Measurements from ENCODE around the gene FAM120C. TPM values are rescaled to one million over a fixed set of nuclear protein-coding genes. Genes with fewer than 3 reads are reported as not detected.
A peak's percentile ranks its signal among the peaks of the same experiment; 100 is the strongest.

FAM120C gene
- 4.2 TPM for total RNA-seq

GRCh38 chrX:54182864-54183613 lies at the start of gene FAM120C:
FAM120C (minus strand) TSS chrX:54183254; CDS start chrX:54183198, 56 bp downstream.
- ATAC-seq (peak; percentile 87), DNase-seq (ENCODE audit: low spot score) (peak; percentile 70)

DNA sequence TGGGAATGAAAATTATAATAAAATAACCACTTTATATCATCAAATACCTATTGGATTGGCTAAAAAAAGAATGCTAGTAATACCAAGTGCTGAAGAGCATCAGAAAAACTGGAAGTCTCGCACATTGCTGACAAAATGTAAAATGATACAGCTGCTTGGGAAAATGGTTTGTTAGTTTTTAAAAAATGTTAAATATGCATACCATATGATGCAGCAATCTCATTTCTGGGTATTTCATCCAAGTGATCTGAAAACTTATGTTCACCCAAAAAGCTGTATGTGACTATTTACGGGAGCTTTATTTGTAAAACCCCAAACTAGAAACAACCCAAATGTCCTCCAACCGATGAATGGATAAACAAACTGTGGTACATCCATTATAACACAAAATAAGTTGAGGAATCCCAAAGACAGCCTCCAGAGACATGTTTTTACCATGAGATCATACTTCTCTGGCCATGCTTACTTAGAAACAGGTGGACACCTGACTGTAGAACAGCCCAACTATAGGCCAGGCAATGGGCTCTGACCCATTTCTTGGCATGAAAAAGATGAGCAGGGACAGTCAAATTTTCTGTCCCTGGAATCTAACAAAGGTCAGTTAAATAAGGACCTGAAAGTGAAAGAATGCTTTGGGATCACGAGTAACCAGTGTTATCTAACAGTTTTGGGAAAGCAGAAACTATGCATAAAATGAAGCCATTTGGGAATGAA lies 47.5 kb upstream of the FAM120C start:
- ATAC-seq (peak; percentile 55), DNase-seq (ENCODE audit: low spot score) (no peak)

DNA sequence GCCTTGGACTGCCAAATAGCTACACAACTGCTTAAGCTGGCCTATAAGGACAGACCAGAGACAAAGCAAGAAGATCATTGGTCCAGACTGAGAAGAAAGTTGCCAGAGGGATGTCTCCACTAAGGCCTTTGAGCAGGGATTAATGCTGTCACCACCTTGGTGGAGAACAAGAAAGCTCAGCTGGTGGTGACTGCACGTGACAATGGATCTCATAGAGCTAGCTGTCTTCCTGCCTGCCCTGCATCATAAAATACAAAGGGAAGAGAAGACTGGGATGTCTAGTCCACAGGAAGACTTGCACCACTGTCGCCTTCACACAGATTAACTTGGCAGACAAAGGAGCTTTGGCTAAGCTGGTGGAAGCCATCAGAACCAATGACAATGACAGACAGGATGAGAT lies 40.5 kb upstream of the FAM120C start:
- no peak for ATAC-seq
- DNase-seq (ENCODE audit: low spot score), result no peak

DNA sequence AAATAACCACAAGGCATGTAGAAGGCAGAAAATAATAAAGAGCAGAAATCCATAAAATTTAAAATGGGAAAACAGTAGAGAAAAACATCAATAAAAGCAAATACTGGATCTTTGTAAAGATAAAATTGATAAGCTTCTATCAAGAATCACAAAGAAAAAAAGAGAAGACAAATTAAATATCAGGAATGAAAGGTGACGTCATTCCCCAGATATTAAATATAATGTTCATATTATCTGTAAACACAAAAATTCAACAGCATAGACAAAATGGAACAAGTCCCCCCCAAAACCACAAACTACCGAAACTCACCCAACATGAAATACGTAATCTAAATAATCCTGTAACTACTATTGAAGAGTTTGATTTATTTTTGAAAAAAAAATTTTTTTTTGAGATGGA lies 30.5 kb upstream of the FAM120C start:
- no peak for DNase-seq (ENCODE audit: low spot score)
- ATAC-seq, result no peak

- DNase-seq (ENCODE audit: low spot score) (no peak), ATAC-seq (no peak)
These were observed 25.5 kb upstream of the FAM120C start for GRCh38 chrX:54208531-54208930.

DNA sequence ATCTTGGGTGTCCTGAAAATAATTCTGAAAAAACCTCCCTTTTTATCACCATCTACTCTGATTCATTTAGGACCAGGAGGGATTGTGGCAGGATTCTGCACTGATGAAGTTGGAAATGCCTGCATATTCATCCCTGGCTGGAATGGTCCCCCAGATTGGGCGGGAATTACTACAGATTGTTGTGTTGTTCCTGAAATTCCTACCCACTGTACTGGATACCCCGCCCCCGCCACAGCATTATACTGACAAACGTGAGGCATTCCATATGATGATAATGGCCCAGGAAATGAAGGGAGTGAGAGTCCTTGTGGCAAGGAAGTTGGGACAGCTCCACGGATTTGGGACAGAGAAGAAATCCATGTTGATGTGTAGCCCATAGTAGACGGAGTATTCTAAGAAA lies 15.2 kb upstream of the FAM120C start:
- ATAC-seq, result no peak
- no peak for DNase-seq (ENCODE audit: low spot score)

GRCh38 chrX:54194982-54195588 lies 12.0 kb upstream of the FAM120C start:
- no peak for ATAC-seq
- DNase-seq (ENCODE audit: low spot score), result no peak

- DNase-seq (ENCODE audit: low spot score) (no peak), ATAC-seq (no peak)
These were observed 10.2 kb upstream of the FAM120C start for GRCh38 chrX:54193085-54193821.

DNA sequence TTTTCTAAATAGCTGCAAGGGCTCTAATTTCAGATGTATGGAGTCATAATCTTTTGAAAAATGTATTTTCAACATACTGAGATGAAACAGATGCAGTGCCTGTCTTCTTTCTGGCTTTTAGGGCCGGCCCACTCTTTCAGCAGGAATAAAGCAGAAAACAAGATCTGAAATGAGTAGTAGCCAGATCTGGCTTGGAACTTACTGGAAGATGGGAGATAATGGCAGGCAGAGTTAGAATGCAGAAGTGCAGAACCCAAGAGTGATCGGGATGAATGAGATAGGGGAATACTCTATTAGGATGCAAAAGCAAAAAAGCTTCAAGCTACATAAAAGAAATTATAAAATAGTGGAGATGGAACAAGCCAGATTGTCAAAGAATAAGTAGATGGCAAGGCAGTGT lies 1.4 kb upstream of the FAM120C start:
- DNase-seq (ENCODE audit: low spot score), result no peak
- ATAC-seq, result no peak

DNA sequence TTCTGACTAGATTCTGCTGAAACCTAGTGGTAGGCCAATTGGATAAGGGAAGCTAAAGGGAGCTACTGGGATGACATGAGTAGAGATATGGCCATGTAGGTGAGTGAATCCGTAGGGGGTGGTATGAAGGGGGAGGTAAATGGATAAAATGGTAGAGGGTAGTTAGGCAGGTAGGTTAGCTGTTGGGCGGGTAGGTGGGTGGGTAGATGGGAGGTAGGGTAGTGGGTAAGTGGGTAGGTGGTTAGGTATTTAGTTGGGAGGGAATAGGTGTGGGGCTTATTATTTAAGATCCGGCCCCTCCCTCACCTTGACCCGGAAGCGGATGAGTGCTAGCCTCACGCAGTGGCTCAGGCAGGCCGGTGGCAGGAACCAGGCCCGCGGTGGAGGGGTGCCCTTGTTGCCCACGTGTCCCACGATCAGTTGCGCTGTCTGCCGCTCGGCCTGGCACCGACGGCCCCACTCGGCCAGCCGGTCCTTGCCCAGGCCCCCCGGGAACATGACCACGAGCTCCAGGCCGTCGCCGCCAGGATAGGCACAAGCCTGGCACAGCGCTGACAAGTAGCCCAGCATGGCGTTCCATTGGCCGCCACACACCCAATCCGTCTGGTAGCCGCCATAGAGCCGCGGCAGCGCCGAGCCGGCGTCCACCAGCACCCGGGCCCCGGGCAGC lies 725 bp downstream of the FAM120C start:
- DNase-seq (ENCODE audit: low spot score) (peak; percentile 71), ATAC-seq (peak; percentile 89)

GRCh38 chrX:54181202-54181953 lies 1.7 kb downstream of the FAM120C start:
- no peak for DNase-seq (ENCODE audit: low spot score)
- ATAC-seq, result no peak

DNA sequence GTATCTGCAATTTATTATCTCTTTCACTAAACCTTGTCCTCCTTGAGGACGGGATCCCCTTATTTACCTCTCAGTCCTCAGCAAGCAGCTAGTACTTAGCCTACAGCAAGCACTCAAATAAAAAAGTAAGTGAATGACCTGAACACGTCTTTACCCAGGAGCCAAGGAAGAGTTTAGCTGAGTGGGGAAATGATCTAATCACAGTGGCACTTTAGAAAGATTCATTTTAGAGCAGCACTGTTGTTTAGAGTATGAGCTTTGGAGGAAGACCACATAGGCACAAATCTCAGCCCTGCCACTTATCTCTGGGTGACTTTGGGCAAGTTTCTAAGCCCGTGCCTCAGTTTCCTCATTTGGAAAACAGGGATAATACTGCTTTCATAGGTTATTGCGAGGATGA lies 2.7 kb downstream of the FAM120C start:
- ATAC-seq (no peak), DNase-seq (ENCODE audit: low spot score) (no peak)

GRCh38 chrX:54178100-54178940 lies 4.7 kb downstream of the FAM120C start:
- DNase-seq (ENCODE audit: low spot score) (no peak), ATAC-seq (no peak)

DNA sequence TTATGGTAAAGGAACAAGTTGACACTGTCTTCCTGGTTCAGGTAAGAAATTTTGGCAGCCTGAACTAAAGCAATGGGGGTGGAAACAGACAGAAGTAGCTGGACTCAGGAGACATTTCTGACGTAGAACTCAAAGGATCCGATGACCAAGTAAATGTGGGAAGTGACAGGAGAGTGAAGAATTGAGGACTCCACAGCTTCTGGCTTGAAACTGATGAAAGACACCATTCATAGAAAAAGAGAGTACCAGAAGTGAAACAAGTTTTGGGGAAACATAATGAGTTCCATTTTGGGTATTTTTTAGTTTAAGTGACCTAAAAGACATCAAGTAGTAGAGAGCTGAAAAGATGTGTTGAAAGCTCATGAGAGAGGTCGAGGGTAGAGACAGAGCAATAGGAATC lies 5.7 kb downstream of the FAM120C start:
- DNase-seq (ENCODE audit: low spot score) (no peak), ATAC-seq (no peak)

DNA sequence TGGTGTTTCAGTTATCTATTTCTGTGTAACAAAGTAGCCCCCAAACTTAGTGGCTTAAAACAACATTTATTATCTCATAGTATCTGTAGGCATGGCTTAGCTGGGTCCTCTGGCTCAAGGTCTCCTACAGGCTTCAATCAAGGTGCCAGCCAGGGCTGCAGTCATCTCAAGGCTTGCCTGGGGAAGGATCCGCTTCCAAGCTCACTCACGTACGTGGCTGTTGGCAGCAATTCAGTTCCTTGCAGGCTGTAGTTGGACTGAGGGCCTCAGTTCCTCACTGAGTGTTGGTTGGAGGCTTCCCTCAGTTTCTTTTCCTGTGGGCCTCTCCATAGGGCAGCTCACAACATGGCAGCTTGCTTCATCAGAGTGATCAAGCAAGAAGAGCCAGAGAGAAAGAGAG lies 9.3 kb downstream of the FAM120C start:
- ATAC-seq, result no peak
- no peak for DNase-seq (ENCODE audit: low spot score)

GRCh38 chrX:54172455-54172854 lies 10.6 kb downstream of the FAM120C start:
- DNase-seq (ENCODE audit: low spot score), result no peak

DNA sequence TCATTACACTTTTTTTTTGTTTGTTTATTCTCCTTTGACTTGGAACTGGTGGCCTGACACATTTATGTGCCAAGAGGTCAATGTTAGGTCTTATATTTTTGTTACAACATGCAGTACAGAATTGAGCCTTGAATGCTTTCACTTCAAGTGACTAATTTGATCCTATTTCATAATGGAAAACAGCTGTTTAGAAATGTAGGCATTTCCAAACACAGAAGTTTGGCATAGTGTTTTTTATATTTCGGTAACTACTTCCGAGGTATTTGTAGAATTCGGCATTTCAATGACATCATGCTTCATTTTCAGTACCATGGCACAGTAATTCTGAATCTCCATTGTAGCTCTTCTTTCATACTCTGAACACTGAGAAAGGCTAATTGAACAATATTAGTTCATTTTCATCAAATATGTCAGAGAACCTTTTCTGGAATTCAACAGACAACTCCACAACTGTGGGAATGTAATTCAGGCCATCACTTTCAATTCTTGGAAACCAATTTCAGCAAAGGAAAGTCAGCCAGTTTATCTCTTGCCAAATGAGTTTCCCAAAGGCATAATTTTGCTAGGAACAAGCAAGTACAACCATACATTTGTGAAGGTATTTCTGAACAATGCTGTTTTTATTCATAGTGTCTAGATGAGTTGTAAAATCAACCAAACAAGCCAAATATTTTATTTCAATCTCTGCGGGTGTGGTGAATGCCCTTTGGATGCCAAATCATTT lies 11.4 kb downstream of the FAM120C start:
- DNase-seq (ENCODE audit: low spot score) (no peak), ATAC-seq (peak; percentile 22)

More at GRCh38 chrX:54172455-54172854, 10.6 kb downstream of the FAM120C start:
- ATAC-seq, result no peak

DNA sequence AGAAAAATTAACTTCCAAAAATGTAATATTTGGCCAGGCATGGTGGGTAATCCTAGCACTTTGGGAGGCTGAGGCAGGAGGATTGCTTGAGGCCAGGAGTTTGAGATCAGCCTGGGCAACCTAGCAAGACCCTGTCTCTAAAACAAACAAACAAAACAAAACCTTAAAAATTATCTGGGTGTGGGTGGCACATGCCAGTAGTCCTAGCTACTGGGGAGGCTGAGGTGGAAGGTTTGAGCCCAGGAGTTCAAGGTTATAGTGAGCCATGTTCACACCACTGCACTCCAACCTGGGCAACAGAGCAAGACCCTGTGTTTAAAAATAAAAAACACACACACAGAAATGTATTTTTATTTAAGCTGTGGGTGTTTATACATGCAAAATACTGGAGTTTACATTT lies 12.0 kb downstream of the FAM120C start:
- ATAC-seq, result no peak
- DNase-seq (ENCODE audit: low spot score), result no peak

All from left lobe of liver (tissue), 2 donors.